Measurements from ENCODE around the gene CRABP1. TPM values are rescaled to one million over a fixed set of nuclear protein-coding genes. Genes with fewer than 3 reads are reported as not detected.

The CRABP1 gene
- total RNA-seq, 4 donors from 2014 or later = not detected

- intact Hi-C loops (cut with DNase I; ENCODE audit: low total_unique reads) = no loop called here
- H3K36me3 ChIP-seq = no peaks in the 10 kb centered on the region
- peaks cover 0 to 5% of the 10 kb centered on the region in 2 donors for H3K4me1 ChIP-seq
- H3K27me3 ChIP-seq = no peaks in the 10 kb centered on the region
- TF ChIP-seq CTCF (IDR thresholded peaks at IDR 0.05 in 4 of 5, conservative IDR thresholded peaks at IDR 0.05 in 1 of 5) = no peak
- no peak for TF ChIP-seq POLR2A (IDR thresholded peaks at IDR 0.05)
- no peak overlapping the region for H3K4me3 ChIP-seq
- H3K27ac ChIP-seq = no peak overlapping the region
- no peaks in the 10 kb centered on the region for H3K9me3 ChIP-seq
- no peak for ATAC-seq
- no peak for DNase-seq
- in situ Hi-C loops (cut with MboI; ENCODE audit: low sequenced_read_pairs in 4 of 4) = no loop called here
Measured at GRCh38 chr15:78362716-78363380, 22.7 kb downstream of the CRABP1 start.

GRCh38 chr15:78363381-78363734 lies 23.2 kb downstream of the CRABP1 start:
- no peak for TF ChIP-seq CTCF (IDR thresholded peaks at IDR 0.05 in 4 of 5, conservative IDR thresholded peaks at IDR 0.05 in 1 of 5)
- no peak for TF ChIP-seq POLR2A (IDR thresholded peaks at IDR 0.05)
- Histone ChIP-seq H3K4me3 (no peak overlapping the region), H3K4me1 (peaks cover 0 to 5% of the 10 kb centered on the region in 2 donors), H3K27ac (no peak overlapping the region), H3K9me3 (no peaks in the 10 kb centered on the region), H3K36me3 (no peaks in the 10 kb centered on the region), H3K27me3 (no peaks in the 10 kb centered on the region)
- intact Hi-C loops (cut with DNase I; ENCODE audit: low total_unique reads) (no loop called here), in situ Hi-C loops (cut with MboI; ENCODE audit: low sequenced_read_pairs in 4 of 4) (no loop called here)
- ATAC-seq (no peak), DNase-seq (no peak)

- Histone ChIP-seq H3K27ac (no peak overlapping the region), H3K36me3 (no peaks in the 10 kb centered on the region), H3K9me3 (no peaks in the 10 kb centered on the region), H3K4me1 (peaks cover 0 to 6% of the 10 kb centered on the region in 2 donors), H3K27me3 (no peaks in the 10 kb centered on the region), H3K4me3 (no peak overlapping the region)
- no peak for DNase-seq
- intact Hi-C loops (cut with DNase I; ENCODE audit: low total_unique reads) = no loop called here
- ATAC-seq = no peak
- in situ Hi-C loops (cut with MboI; ENCODE audit: low sequenced_read_pairs in 4 of 4) = no loop called here
- TF ChIP-seq CTCF (IDR thresholded peaks at IDR 0.05 in 4 of 5, conservative IDR thresholded peaks at IDR 0.05 in 1 of 5) = no peak
- TF ChIP-seq POLR2A (IDR thresholded peaks at IDR 0.05) = no peak
Measured at GRCh38 chr15:78364233-78364632, 24.1 kb downstream of the CRABP1 start.

GRCh38 chr15:78365917-78366316 lies 25.8 kb downstream of the CRABP1 start:
- no peak overlapping the region for H3K4me3 ChIP-seq
- no peaks in the 10 kb centered on the region for H3K36me3 ChIP-seq
- no peak for TF ChIP-seq CTCF (IDR thresholded peaks at IDR 0.05 in 4 of 5, conservative IDR thresholded peaks at IDR 0.05 in 1 of 5)
- no peak for TF ChIP-seq POLR2A (IDR thresholded peaks at IDR 0.05)
- no peaks in the 10 kb centered on the region for H3K9me3 ChIP-seq
- H3K27ac ChIP-seq = no peak overlapping the region
- DNase-seq (no peak), ATAC-seq (no peak)
- intact Hi-C loops (cut with DNase I; ENCODE audit: low total_unique reads) = no loop called here
- in situ Hi-C loops (cut with MboI; ENCODE audit: low sequenced_read_pairs in 4 of 4) = no loop called here
- H3K4me1 ChIP-seq = peaks cover 0 to 8% of the 10 kb centered on the region in 2 donors
- no peaks in the 10 kb centered on the region for H3K27me3 ChIP-seq

- TF ChIP-seq POLR2A (IDR thresholded peaks at IDR 0.05) (no peak), CTCF (IDR thresholded peaks at IDR 0.05 in 4 of 5, conservative IDR thresholded peaks at IDR 0.05 in 1 of 5) (no peak)
- DNase-seq = no peak
- H3K36me3 ChIP-seq = no peaks in the 10 kb centered on the region
- H3K4me1 ChIP-seq = peaks cover 0 to 8% of the 10 kb centered on the region in 2 donors
- no peak for ATAC-seq
- H3K27me3 ChIP-seq = no peaks in the 10 kb centered on the region
- intact Hi-C loops (cut with DNase I; ENCODE audit: low total_unique reads) = no loop called here
- H3K27ac ChIP-seq = no peak overlapping the region
- H3K4me3 ChIP-seq = no peak overlapping the region
- H3K9me3 ChIP-seq = no peaks in the 10 kb centered on the region
- in situ Hi-C loops (cut with MboI; ENCODE audit: low sequenced_read_pairs in 4 of 4) = no loop called here
Measured at GRCh38 chr15:78366342-78366741, 26.2 kb downstream of the CRABP1 start.

Data from gastrocnemius medialis (tissue), 4 donors.